OCI-LY1 (cell line): ENCODE data around the gene BICDL2.
"Not testable (repeated sequence)": the region's sequence is repeated elsewhere in the genome, so short reads cannot be mapped to it uniquely, and the experiment has no call there.

Source experiments
- H2AFZ ChIP-seq: fragments of 200-600 bp; sonication (generic), shearing (Covaris generic); 2 replicates; pipeline ENCODE4 v1.6.0; 2014; ENCODE audit warnings: antibody characterized with exemption, mild to moderate bottlenecking, low read length
- H3F3A ChIP-seq: fragments of 200-600 bp; sonication (generic), shearing (Covaris generic); 2 replicates; pipeline ENCODE4 v1.6.0; 2014; ENCODE audit warnings: mild to moderate bottlenecking, antibody characterized with exemption, low read length, moderate library complexity; ENCODE audit not compliant: insufficient read depth
- H3K27ac ChIP-seq: fragments of 200-600 bp; sonication (generic); 2 replicates; pipeline ENCODE4 v1.5.1; 2014; ENCODE audit warnings: low read length, mixed run types, mild to moderate bottlenecking, low read depth; ENCODE audit not compliant: poor library complexity, severe bottlenecking
- H3K27me3 ChIP-seq: fragments of 200-600 bp; sonication (generic); 2 replicates; pipeline ENCODE4 v1.6.0; 2014; ENCODE audit warnings: antibody characterized with exemption, mild to moderate bottlenecking, low read length, moderate library complexity; ENCODE audit not compliant: insufficient read depth
- H3K36me3 ChIP-seq: fragments of 200-600 bp; sonication (generic); 2 replicates; pipeline ENCODE4 v1.6.1; 2014; ENCODE audit warnings: mild to moderate bottlenecking, antibody characterized with exemption, low read length, moderate library complexity, mixed read lengths; ENCODE audit not compliant: insufficient read depth
- H3K4me1 ChIP-seq: fragments of 200-600 bp; sonication (generic); 2 replicates; pipeline ENCODE4 v1.5.1; 2014; ENCODE audit warnings: mild to moderate bottlenecking, low read length, moderate library complexity; ENCODE audit not compliant: insufficient read depth, severe bottlenecking
- H3K4me2 ChIP-seq: fragments of 200-600 bp; sonication (generic), shearing (Covaris generic); 2 replicates; pipeline ENCODE4 v1.6.1; 2014; ENCODE audit warnings: low read length
- H3K4me3 ChIP-seq: fragments of 200-600 bp; sonication (generic); 2 replicates; pipeline ENCODE4 v1.5.1; 2014; ENCODE audit warnings: low read length, low read depth, mild to moderate bottlenecking, mixed read lengths; ENCODE audit not compliant: poor library complexity, severe bottlenecking
- H3K79me2 ChIP-seq: fragments of 200-600 bp; shearing (Covaris generic); 2 replicates; pipeline ENCODE4 v1.6.1; 2016; ENCODE audit warnings: mixed run types, low read length, mixed read lengths; ENCODE audit not compliant: insufficient read depth
- H3K9ac ChIP-seq: fragments of 200-600 bp; sonication (generic), shearing (Covaris generic); 2 replicates; pipeline ENCODE4 v1.6.1; 2014; ENCODE audit warnings: mild to moderate bottlenecking, low read length, mixed read lengths
- H3K9me2 ChIP-seq: fragments of 200-600 bp; sonication (generic), shearing (Covaris generic); 2 replicates; pipeline ENCODE4 v1.6.1; 2014; ENCODE audit warnings: low read depth, mild to moderate bottlenecking, low read length, mixed read lengths
- H3K9me3 ChIP-seq: fragments of 200-600 bp; shearing (Covaris generic); 2 replicates; pipeline ENCODE4 v1.6.1; 2014; ENCODE audit warnings: low read length, mixed read lengths
- H4K20me1 ChIP-seq: fragments of 200-600 bp; sonication (generic), shearing (Covaris generic); 2 replicates; pipeline ENCODE4 v1.6.0; 2016; ENCODE audit warnings: mild to moderate bottlenecking, low read length; ENCODE audit not compliant: insufficient read depth
- CTCF ChIP-seq: fragments of 200-600 bp; sonication (generic), shearing (Covaris generic); IDR thresholded peaks from 2 replicates; pipeline ENCODE4 v1.5.1; 2017; ENCODE audit warnings: mild to moderate bottlenecking, antibody characterized with exemption, low read length, moderate library complexity, mixed read lengths
- EZH2 ChIP-seq: fragments of 200-600 bp; sonication (generic), shearing (Covaris generic); IDR thresholded peaks from 2 replicates; pipeline ENCODE4 v1.8.0; 2017; ENCODE audit warnings: borderline replicate concordance, mixed run types, mild to moderate bottlenecking, antibody characterized with exemption, low read length, moderate library complexity, mixed read lengths

BICDL2 gene

GRCh38 chr16:3070608-3071111 is 33.9 kb upstream of the BICDL2 start:
- no peaks in the 10 kb centered on the region for H3K9me2 ChIP-seq
- peaks cover 11% of the 10 kb centered on the region for H3K4me1 ChIP-seq
- H3K79me2 ChIP-seq: no peaks in the 10 kb centered on the region
- no peaks in the 10 kb centered on the region for H3K27me3 ChIP-seq
- H3K27ac ChIP-seq: no peak overlapping the region
- H3F3A ChIP-seq: no peaks in the 10 kb centered on the region
- no peaks in the 10 kb centered on the region for H3K9me3 ChIP-seq
- no peak overlapping the region for H3K4me2 ChIP-seq
- no peaks in the 10 kb centered on the region for H4K20me1 ChIP-seq
- H3K4me3 ChIP-seq: no peak overlapping the region
- TF ChIP-seq EZH2: no peak
- TF ChIP-seq CTCF: no peak
- H3K36me3 ChIP-seq: no peaks in the 10 kb centered on the region; the same call in 1 of the 2 replicates
- H3K9ac ChIP-seq: no peak overlapping the region
- no peak overlapping the region for H2AFZ ChIP-seq

GRCh38 chr16:3069146-3069545 is 32.4 kb upstream of the BICDL2 start:
- not testable (repeated sequence) for H3K4me3 ChIP-seq, H3K36me3 ChIP-seq, H2AFZ ChIP-seq, H3K4me2 ChIP-seq, H3K4me1 ChIP-seq, H3K27me3 ChIP-seq, H3K9ac ChIP-seq, H3K27ac ChIP-seq, H3K9me3 ChIP-seq, H3K9me2 ChIP-seq, H3F3A ChIP-seq, H3K79me2 ChIP-seq, H4K20me1 ChIP-seq

GRCh38 chr16:3068487-3068886 is 31.7 kb upstream of the BICDL2 start:
- Histone ChIP-seq H3K4me2 (no peak overlapping the region), H3K79me2 (no peaks in the 10 kb centered on the region), H3K9me3 (no peaks in the 10 kb centered on the region), H3K4me1 (no peaks in the 10 kb centered on the region), H3K9ac (no peak overlapping the region), H3F3A (no peaks in the 10 kb centered on the region), H3K4me3 (no peak overlapping the region), H2AFZ (no peak overlapping the region), H3K27me3 (no peaks in the 10 kb centered on the region; the same call in 1 of the 2 replicates), H3K9me2 (no peaks in the 10 kb centered on the region), H3K36me3 (no peaks in the 10 kb centered on the region; the same call in 1 of the 2 replicates), H4K20me1 (no peaks in the 10 kb centered on the region), H3K27ac (no peak overlapping the region)
- TF ChIP-seq EZH2: no peak
- TF ChIP-seq CTCF: no peak

- H3K4me2 ChIP-seq: no peak overlapping the region
- no peak overlapping the region for H3K27ac ChIP-seq
- no peak overlapping the region for H2AFZ ChIP-seq
- no peaks in the 10 kb centered on the region for H4K20me1 ChIP-seq
- H3K36me3 ChIP-seq: no peaks in the 10 kb centered on the region; the same call in 1 of the 2 replicates
- no peaks in the 10 kb centered on the region for H3K9me2 ChIP-seq
- H3F3A ChIP-seq: no peaks in the 10 kb centered on the region
- no peak overlapping the region for H3K4me3 ChIP-seq
- H3K79me2 ChIP-seq: no peaks in the 10 kb centered on the region
- H3K9ac ChIP-seq: no peak overlapping the region
- H3K9me3 ChIP-seq: no peaks in the 10 kb centered on the region
- H3K4me1 ChIP-seq: no peaks in the 10 kb centered on the region
- TF ChIP-seq EZH2 (no peak), CTCF (no peak)
- no peaks in the 10 kb centered on the region; the same call in 1 of the 2 replicates for H3K27me3 ChIP-seq
Observed at GRCh38 chr16:3066440-3066748, 29.6 kb upstream of the BICDL2 start.
